ENCODE measurements around the gene HSFX4.
A peak's percentile ranks its signal among the peaks of the same experiment; 100 is the strongest.
"Not testable (repeated sequence)": the region's sequence is repeated elsewhere in the genome, so short reads cannot be mapped to it uniquely, and the experiment has no call there.

Gene HSFX4

GRCh38 chrX:149929400-149929799 lies at the start of gene HSFX4:
Gene HSFX4 (plus strand): TSS chrX:149929573. CDS start chrX:149929645, 72 bp downstream.
- not testable (repeated sequence) for DNase-seq (ENCODE audit: low read depth)

GRCh38 chrX:149881081-149881711 lies 48.2 kb upstream of the HSFX4 start, which contains the start of gene MAGEA8:
Gene MAGEA8 (plus strand): TSS chrX:149881183. CDS start chrX:149884273, 3,090 bp downstream.
- no peak for DNase-seq (ENCODE audit: low read depth)

- not testable (repeated sequence) for DNase-seq (ENCODE audit: low read depth)
Measured at GRCh38 chrX:149890828-149891227, 38.5 kb upstream of the HSFX4 start.

GRCh38 chrX:149898554-149898953 lies 30.8 kb upstream of the HSFX4 start:
- DNase-seq (ENCODE audit: low read depth) = no peak

- peak; percentile 14 for DNase-seq (ENCODE audit: low read depth)
Measured at GRCh38 chrX:149903889-149904748, 25.3 kb upstream of the HSFX4 start.

- DNase-seq (ENCODE audit: low read depth) = no peak
Measured at GRCh38 chrX:149908308-149908707, 21.1 kb upstream of the HSFX4 start.

GRCh38 chrX:149908727-149909126 lies 20.6 kb upstream of the HSFX4 start:
- DNase-seq (ENCODE audit: low read depth) = no peak

- DNase-seq (ENCODE audit: low read depth) = no peak
Measured at GRCh38 chrX:149909324-149910177, 19.8 kb upstream of the HSFX4 start.

- no peak for DNase-seq (ENCODE audit: low read depth)
Measured at GRCh38 chrX:149910178-149910695, 19.1 kb upstream of the HSFX4 start.

- no peak for DNase-seq (ENCODE audit: low read depth)
Measured at GRCh38 chrX:149916745-149917392, 12.5 kb upstream of the HSFX4 start.

- DNase-seq (ENCODE audit: low read depth) = not testable (repeated sequence)
Measured at GRCh38 chrX:149923836-149924235, 5.5 kb upstream of the HSFX4 start.

GRCh38 chrX:149924434-149924833 lies 4.9 kb upstream of the HSFX4 start:
- not testable (repeated sequence) for DNase-seq (ENCODE audit: low read depth)

GRCh38 chrX:149927245-149927963 lies 2.0 kb upstream of the HSFX4 start:
- not testable (repeated sequence) for DNase-seq (ENCODE audit: low read depth)

- not testable (repeated sequence) for DNase-seq (ENCODE audit: low read depth)
Measured at GRCh38 chrX:149927964-149928258, 1.5 kb upstream of the HSFX4 start.

GRCh38 chrX:149928635-149929034 lies 738 bp upstream of the HSFX4 start:
- not testable (repeated sequence) for DNase-seq (ENCODE audit: low read depth)

- not testable (repeated sequence) for DNase-seq (ENCODE audit: low read depth)
Measured at GRCh38 chrX:149931355-149931754, 2.0 kb downstream of the HSFX4 start.

- DNase-seq (ENCODE audit: low read depth) = not testable (repeated sequence)
Measured at GRCh38 chrX:149932150-149932549, 2.8 kb downstream of the HSFX4 start.

- not testable (repeated sequence) for DNase-seq (ENCODE audit: low read depth)
Measured at GRCh38 chrX:149932970-149933369, 3.6 kb downstream of the HSFX4 start.

GRCh38 chrX:149933547-149933946 lies 4.2 kb downstream of the HSFX4 start:
- not testable (repeated sequence) for DNase-seq (ENCODE audit: low read depth)

GRCh38 chrX:149937328-149937727 lies 8.0 kb downstream of the HSFX4 start:
- not testable (repeated sequence) for DNase-seq (ENCODE audit: low read depth)

Measured in iris pigment epithelial cell (primary cell).